NCI-H1417 treated with DMSO at 0.1 percent for 48 hours (cell line): Measurements from ENCODE around the gene PTBP1.
"Not testable (repeated sequence)": the region's sequence is repeated elsewhere in the genome, so short reads cannot be mapped to it uniquely, and the experiment has no call there.

ENCODE experiments used
- DNase-seq: peaks from one replicate; lab custom pipeline; 2025; lab: John Stamatoyannopoulos, UW

Gene PTBP1

DNA sequence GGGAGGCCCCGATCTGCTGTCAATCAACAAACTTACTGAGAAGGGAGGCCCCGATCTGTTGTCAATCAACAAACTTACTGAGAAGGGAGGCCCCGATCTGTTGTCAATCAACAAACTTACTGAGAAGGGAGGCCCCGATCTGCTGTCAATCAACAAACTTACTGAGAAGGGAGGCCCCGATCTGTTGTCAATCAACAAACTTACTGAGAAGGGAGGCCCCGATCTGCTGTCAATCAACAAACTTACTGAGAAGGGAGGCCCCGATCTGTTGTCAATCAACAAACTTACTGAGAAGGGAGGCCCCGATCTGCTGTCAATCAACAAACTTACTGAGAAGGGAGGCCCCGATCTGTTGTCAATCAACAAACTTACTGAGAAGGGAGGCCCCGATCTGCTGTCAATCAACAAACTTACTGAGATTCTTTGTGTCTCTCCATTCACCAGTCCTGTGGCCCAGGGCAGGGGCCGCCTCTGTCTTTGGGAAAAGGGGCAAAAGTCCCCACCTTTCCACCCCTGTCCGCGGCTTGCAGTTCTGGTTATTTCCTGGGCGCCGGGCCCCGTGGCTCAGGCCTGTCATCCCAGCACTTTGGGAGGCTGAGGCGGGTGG lies 56.5 kb downstream of the PTBP1 start:
- DNase-seq = not testable (repeated sequence)

DNA sequence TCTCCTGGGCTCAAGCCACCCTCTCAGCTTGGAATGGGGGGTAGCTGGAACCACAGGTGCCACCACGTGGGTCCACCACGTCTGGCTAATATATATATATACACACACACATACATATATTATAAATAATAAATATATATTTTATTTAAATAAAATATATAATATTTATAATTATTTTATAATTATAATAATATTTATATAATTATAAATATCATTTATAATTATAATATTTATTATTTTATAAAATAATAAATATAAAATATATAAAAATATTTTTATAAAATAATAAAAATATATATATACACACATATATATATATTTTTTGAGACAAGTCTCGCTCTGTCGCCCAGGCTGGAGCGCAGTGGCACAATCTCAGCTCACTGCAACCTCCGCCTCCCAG lies 57.3 kb downstream of the PTBP1 start:
- DNase-seq = no peak

DNA sequence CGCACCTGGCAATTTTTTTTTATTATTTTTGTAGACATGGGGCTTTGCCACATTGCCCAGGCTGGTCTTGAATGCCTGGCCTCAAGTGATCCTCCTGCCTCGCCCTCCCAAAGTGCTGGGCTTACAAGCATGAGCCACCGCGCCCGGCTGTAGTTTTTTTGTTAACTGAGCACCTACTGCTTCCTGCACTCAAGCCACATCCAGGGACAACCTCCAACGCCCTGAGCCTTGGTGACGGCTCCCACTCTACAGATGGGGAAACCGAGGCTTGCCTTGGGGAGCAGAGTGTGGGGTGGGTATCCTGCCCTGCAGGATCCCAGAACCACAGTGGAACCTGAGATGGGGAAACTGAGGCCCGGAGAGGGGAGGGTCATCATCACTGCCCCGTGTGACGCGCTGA lies 57.9 kb downstream of the PTBP1 start:
- no peak for DNase-seq

DNA sequence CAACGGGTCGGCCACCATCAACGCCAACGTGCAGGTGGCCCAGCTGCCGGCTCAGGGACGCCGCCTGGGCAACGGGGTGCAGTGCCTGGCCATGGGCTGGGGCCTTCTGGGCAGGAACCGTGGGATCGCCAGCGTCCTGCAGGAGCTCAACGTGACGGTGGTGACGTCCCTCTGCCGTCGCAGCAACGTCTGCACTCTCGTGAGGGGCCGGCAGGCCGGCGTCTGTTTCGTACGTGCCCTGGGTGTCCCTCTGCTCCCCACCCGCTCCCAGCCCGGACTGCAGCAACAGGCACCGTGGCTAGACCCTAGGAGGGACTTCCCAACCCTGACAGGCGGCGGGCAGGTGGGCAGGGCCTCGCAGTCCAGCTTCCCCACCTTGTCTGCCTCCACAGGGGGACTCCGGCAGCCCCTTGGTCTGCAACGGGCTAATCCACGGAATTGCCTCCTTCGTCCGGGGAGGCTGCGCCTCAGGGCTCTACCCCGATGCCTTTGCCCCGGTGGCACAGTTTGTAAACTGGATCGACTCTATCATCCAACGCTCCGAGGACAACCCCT lies 58.4 kb downstream of the PTBP1 start:
- DNase-seq = no peak

DNA sequence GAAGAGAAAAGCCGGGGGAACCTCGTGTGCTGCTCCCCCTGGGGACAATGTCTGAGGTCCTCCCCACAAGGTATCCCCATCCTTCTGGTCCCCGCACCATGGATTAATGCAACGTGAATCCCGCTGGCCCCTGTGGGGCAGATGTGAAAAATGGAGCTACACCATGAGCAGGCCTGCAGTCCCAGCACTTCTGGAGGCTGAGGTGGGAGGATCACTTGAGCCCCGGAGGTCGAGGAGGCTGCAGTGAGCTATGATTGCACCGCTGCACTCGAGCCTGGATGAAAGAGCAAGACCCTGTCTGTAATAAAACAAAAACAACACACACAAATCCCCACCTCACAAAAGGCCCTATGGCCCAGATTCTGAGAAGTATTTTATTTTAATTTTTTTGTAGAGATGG lies 61.0 kb downstream of the PTBP1 start:
- no peak for DNase-seq

DNA sequence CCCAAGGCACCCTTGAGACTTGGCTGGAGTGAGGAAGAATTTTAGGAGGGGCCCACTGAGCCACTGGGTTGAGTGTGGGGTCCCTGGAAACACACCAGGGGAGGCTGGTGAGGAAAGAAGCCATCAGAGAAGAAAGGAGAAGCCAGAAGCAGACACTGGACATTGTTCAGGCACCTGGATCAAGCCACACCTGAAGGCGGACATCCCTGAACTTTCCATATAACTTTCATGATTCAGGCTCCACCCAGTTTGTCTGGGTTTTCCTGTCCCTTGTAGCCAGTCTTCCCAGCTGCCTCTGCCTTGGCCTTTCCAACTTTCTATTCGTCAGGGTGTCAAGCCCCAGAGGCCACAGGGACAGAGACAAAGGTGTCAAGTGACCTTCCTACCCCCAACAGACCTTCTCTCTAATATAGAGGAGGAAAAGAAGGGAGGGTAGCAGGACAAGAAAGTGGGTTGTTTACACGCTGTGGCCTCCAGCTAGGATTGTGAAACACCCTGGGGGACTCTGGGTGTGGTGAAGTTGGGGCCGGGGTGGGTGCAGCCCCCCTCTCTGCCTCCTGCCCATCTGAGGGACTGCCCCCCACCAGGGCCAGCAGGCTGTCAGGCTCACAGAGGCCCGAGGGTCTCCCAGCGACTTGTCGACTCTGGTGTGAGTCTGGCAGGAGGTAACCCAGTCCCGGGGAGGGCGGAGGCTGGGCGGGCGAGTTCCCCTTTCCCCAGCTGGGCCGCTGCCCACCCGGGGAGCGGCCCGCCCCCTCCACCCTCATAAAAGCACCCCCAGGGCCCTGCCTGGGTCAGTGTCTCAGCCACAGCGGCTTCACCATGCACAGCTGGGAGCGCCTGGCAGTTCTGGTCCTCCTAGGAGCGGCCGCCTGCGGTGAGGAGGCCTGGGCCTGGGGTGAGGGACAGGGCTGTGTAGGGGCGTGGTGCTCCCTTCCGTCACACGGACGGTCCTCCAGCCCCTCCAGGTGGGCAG lies 61.9 kb downstream of the PTBP1 start, which contains the start of gene CFD:
CFD (plus strand) TSS at position 797 of the 976 bp plus-strand sequence; CDS start at position 823, 26 bp downstream.
- DNase-seq = no peak

DNA sequence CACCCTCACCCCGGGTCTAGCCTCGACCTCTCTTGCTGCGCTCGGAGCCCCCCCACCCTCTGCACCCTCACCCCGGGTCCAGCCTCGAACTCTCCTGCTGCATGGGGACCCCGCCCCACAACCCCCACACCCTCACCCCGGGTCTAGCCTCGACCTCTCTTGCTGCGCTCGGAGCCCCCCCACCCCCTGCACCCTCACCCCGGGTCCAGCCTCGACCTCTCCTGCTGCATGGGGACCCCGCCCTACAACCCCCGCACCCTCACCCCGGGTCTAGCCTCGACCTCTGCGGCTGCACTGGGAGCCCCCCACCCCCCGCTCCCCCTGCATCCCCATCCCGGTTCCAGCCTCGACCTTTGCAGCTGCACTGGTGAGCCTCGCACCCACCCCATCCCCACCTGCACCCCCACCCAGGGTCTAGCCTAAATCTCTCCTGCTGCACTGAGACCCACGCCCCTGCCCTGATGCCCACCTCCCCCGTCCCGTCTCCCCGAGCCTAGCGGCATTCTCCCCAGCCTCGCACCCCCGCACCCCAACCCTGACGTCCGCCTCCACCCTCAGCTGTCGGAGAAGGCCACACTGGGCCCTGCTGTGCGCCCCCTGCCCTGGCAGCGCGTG lies 64.0 kb downstream of the PTBP1 start:
- DNase-seq = no peak
